Body of pancreas (tissue), 4 donors: Measurements from ENCODE around the gene BBIP1. TPM values are rescaled to one million over a fixed set of nuclear protein-coding genes. Genes with fewer than 3 reads are reported as not detected.

Source experiments
- ATAC-seq: fragments of 150-250 bp; one replicate; pipeline ENCODE4 v1.9.1; 2016
- DNase-seq, 4 donors: peaks; one replicate each; pipeline ENCODE4 v3.0.0-alpha.2; 2019
- H3K27ac ChIP-seq, 4 donors: fragments of 200-600 bp; sonication (generic); 1 replicate in 3 of 4; 2 replicates in 1 of 4; pipeline versions ENCODE4 v1.5.1 to v1.6.1; 2016 to 2019; ENCODE audit warnings: mild to moderate bottlenecking in 1 of 4, mixed read lengths in 1 of 4, moderate library complexity in 1 of 4
- H3K27me3 ChIP-seq, 2 donors: fragments of 200-600 bp; sonication (generic); one replicate each; pipeline ENCODE4 v1.6.0; 2016; ENCODE audit warnings: mild to moderate bottlenecking in 1 of 2
- H3K36me3 ChIP-seq, 2 donors: fragments of 200-600 bp; sonication (generic); replicated peaks in 1 of 2; 2 replicates each; pipeline ENCODE4 v1.5.1; 2016; ENCODE audit warnings: low read depth in 2 of 2; ENCODE audit not compliant: insufficient read depth in 1 of 2
- H3K4me1 ChIP-seq: fragments of 200-600 bp; sonication (generic); one replicate; pipeline ENCODE4 v1.6.0; 2016
- H3K4me3 ChIP-seq, 2 donors: fragments of 200-600 bp; sonication (generic); 1 replicate in 1 of 2; 2 replicates in 1 of 2; pipeline ENCODE4 v1.5.1; 2016 to 2019
- H3K9me3 ChIP-seq, 3 donors: fragments of 200-600 bp; sonication (generic); 1 replicate in 2 of 3; 2 replicates in 1 of 3; pipeline ENCODE4 v1.5.1; 2016
- POLR2A ChIP-seq, 3 donors: fragments of 450-650 bp; IDR thresholded peaks; one replicate each; pipeline ENCODE4 v1.6.1; 2016; ENCODE audit warnings: antibody characterized with exemption in 3 of 3, mild to moderate bottlenecking in 2 of 3
- WGBS, 2 donors: methylation state at CpG; one replicate each; pipeline ENCODE4 v1.1.5; 2017; 5-methylcytosine and 5-hydroxymethylcytosine counted together
- intact Hi-C: fragments of 100-400 bp; cut with DNase I; formaldehyde crosslinking; loops from one replicate; pipeline ENCODE4 v1.15.1; 2023
- total RNA-seq, 2 donors: library from RNA; depleted of rRNA; stranded (reverse); fragments of >200 nt; gene quantifications; one replicate each; pipeline ENCODE4 v1.1.0, GENCODE V29; 2016
- TF ChIP-seq, protein P1 (sequence below), 7 experiments: fragments of 450-650 bp in 4 of 7; fragments of 200-600 bp in 3 of 7; sonication (generic) in 3 of 7; IDR thresholded peaks; one replicate each; pipeline ENCODE4 v1.5.1; 2016 to 2019; ENCODE audit warnings: antibody characterized with exemption in 7 of 7

The BBIP1 gene
- total RNA-seq, 2 donors from 2014 or later: 2.0 to 22.3 TPM

- TF ChIP-seq, protein P1, sequence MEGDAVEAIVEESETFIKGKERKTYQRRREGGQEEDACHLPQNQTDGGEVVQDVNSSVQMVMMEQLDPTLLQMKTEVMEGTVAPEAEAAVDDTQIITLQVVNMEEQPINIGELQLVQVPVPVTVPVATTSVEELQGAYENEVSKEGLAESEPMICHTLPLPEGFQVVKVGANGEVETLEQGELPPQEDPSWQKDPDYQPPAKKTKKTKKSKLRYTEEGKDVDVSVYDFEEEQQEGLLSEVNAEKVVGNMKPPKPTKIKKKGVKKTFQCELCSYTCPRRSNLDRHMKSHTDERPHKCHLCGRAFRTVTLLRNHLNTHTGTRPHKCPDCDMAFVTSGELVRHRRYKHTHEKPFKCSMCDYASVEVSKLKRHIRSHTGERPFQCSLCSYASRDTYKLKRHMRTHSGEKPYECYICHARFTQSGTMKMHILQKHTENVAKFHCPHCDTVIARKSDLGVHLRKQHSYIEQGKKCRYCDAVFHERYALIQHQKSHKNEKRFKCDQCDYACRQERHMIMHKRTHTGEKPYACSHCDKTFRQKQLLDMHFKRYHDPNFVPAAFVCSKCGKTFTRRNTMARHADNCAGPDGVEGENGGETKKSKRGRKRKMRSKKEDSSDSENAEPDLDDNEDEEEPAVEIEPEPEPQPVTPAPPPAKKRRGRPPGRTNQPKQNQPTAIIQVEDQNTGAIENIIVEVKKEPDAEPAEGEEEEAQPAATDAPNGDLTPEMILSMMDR (IDR thresholded peaks at IDR 0.05): no peak
- no peak for TF ChIP-seq POLR2A (IDR thresholded peaks at IDR 0.05)
- intact Hi-C loops: no loop called here
- Histone ChIP-seq H3K4me3 (no peak overlapping the region), H3K27ac (peak overlapping the region in 1 of 4 donors; percentile 100), H3K27me3 (no peaks in the 10 kb centered on the region), H3K9me3 (no peaks in the 10 kb centered on the region), H3K4me1 (peaks cover 52% of the 10 kb centered on the region), H3K36me3 (no peaks in the 10 kb centered on the region)
- 79% methylated on average over 2 of the region's 2 CpGs for WGBS, 2 donors
- ATAC-seq: no peak
- DNase-seq: no peak
Measured at GRCh38 chr10:110914431-110914830, 4.5 kb downstream of the BBIP1 start.

GRCh38 chr10:110912374-110912773 is 6.6 kb downstream of the BBIP1 start:
- intact Hi-C loops: no loop called here

DNA sequence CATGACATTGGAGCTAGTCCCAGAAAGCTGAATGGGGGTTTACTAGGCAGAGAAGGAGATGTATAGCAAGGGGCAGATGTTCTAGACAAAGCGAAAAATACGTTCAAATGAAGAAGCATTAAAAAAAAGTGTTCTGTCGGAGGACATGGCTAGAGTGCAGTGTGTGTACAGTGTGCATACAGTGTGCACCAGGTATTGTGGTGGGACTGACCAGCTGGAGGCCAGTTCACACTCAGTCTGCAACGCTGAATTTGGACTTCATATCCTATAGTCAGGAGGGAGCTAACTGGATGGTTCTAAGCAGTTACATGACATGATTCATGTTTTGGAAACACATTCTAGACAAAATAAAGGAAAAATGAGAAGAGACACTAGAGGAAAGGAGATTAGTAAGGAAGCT is 8.8 kb downstream of the BBIP1 start:
- WGBS, 2 donors: 60 to 64% methylated on average over 4 of the region's 4 CpGs
- no peak for DNase-seq
- no peak overlapping the region for H3K4me3 ChIP-seq
- ATAC-seq: no peak
- no peaks in the 10 kb centered on the region for H3K36me3 ChIP-seq
- H3K4me1 ChIP-seq: peaks cover 22% of the 10 kb centered on the region
- H3K27ac ChIP-seq: no peak overlapping the region
- TF ChIP-seq, protein P1 (IDR thresholded peaks at IDR 0.05): no peak
- TF ChIP-seq POLR2A (IDR thresholded peaks at IDR 0.05): peak in 1 of 3 donors; percentile 16
- H3K9me3 ChIP-seq: no peaks in the 10 kb centered on the region
- intact Hi-C loops: no loop called here
- no peaks in the 10 kb centered on the region for H3K27me3 ChIP-seq

More at GRCh38 chr10:110912374-110912773, 6.6 kb downstream of the BBIP1 start:
- WGBS, 2 donors: 52 to 65% methylated on average over 3 of the region's 3 CpGs
- Histone ChIP-seq H3K9me3 (no peaks in the 10 kb centered on the region), H3K27me3 (no peaks in the 10 kb centered on the region), H3K36me3 (no peaks in the 10 kb centered on the region), H3K4me1 (peaks cover 43% of the 10 kb centered on the region), H3K27ac (peak overlapping the region in 2 of 4 donors; percentile 2 to 4), H3K4me3 (no peak overlapping the region)
- TF ChIP-seq, protein P1 (IDR thresholded peaks at IDR 0.05): no peak
- TF ChIP-seq POLR2A (IDR thresholded peaks at IDR 0.05): no peak
- DNase-seq (no peak), ATAC-seq (no peak)

GRCh38 chr10:110903280-110904278 is 15.4 kb downstream of the BBIP1 start:
- H3K27me3 ChIP-seq: no peaks in the 10 kb centered on the region
- TF ChIP-seq, protein P1 (IDR thresholded peaks at IDR 0.05): no peak
- peak in 2 of 3 donors; percentile 31 to 49 for TF ChIP-seq POLR2A (IDR thresholded peaks at IDR 0.05)
- peaks cover 9 to 11% of the 10 kb centered on the region in 2 donors for H3K36me3 ChIP-seq
- intact Hi-C loops: loop anchor here (5.0 kb wide), 1 partner anchor 616 kb away; no protein-coding TSS in a partner anchor
- peaks cover 22% of the 10 kb centered on the region for H3K4me1 ChIP-seq
- DNase-seq: no peak
- H3K4me3 ChIP-seq: no peak overlapping the region
- no peaks in the 10 kb centered on the region for H3K9me3 ChIP-seq
- peak; percentile 33 for ATAC-seq
- WGBS, 2 donors: 50 to 55% methylated on average over 3 of the region's 3 CpGs
- H3K27ac ChIP-seq: peak overlapping the region in 3 of 4 donors; percentile 6 to 47 (median 40)
